Measurements from ENCODE around the gene IDUA.

DNA sequence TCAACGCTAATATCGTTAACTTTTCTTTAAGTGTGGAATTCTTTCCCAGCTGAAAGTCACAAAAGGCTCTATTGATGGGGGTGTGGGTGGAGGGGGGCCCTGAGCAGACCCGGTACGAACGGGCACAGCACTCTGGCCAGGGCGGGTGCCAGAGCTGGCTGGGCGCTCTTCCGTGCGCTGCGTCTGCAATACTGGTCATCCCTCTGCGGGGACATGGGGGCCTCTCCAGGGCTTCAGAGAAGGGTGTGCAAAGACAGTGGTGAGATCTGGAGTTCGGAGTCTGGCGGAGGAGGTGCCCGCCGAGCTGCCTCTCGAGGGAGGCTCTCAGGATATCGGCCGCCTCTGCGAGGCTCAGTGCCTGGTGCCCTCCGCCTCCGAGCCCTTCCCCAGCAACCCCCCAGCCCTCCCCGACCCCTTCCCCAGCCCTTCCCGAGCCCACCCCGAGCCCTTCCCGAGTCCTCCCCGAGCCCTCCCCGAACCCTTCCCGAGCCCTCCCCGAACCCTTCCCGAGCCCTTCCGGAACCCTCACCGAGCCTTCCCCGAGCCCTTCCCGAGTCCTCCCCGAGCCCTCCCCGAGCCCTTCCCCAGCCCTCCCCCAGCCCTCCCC, 58.9 kb downstream of the IDUA start:
- TF ChIP-seq, protein P1, sequence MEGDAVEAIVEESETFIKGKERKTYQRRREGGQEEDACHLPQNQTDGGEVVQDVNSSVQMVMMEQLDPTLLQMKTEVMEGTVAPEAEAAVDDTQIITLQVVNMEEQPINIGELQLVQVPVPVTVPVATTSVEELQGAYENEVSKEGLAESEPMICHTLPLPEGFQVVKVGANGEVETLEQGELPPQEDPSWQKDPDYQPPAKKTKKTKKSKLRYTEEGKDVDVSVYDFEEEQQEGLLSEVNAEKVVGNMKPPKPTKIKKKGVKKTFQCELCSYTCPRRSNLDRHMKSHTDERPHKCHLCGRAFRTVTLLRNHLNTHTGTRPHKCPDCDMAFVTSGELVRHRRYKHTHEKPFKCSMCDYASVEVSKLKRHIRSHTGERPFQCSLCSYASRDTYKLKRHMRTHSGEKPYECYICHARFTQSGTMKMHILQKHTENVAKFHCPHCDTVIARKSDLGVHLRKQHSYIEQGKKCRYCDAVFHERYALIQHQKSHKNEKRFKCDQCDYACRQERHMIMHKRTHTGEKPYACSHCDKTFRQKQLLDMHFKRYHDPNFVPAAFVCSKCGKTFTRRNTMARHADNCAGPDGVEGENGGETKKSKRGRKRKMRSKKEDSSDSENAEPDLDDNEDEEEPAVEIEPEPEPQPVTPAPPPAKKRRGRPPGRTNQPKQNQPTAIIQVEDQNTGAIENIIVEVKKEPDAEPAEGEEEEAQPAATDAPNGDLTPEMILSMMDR (IDR thresholded peaks at IDR 0.05) = no peak
- no peak for TF ChIP-seq POLR2A (IDR thresholded peaks at IDR 0.05)
